Measurements from ENCODE around the gene SRBD1. TPM values are rescaled to one million over a fixed set of nuclear protein-coding genes. Genes with fewer than 3 reads are reported as not detected.
A peak's percentile ranks its signal among the peaks of the same experiment; 100 is the strongest.

The SRBD1 gene
- total and polyA plus RNA-seq, 4 donors = 4.0 to 22.2 (median 10.0) TPM

- no peaks in the 10 kb centered on the region for H3K9me3 ChIP-seq (ENCODE audit: control insufficient read depth in 4 of 4, low read length in 3 of 4)
- peaks cover 0 to 3% (median under 1%) of the 10 kb centered on the region in 4 donors for H3K36me3 ChIP-seq (ENCODE audit: control insufficient read depth in 4 of 4, insufficient read depth in 3 of 4, low read depth in 1 of 4, low read length in 3 of 4)
- H3K4me3 ChIP-seq (ENCODE audit: low read depth in 1 of 3, low read length in 3 of 3) = no peak overlapping the region
- no peaks in the 10 kb centered on the region for H3K27me3 ChIP-seq (ENCODE audit: control insufficient read depth in 4 of 4, insufficient read depth in 4 of 4, low read length in 3 of 4)
- no peak for DNase-seq (ENCODE audit: low spot score)
- H3K9ac ChIP-seq (ENCODE audit: low read depth in 1 of 2, low read length in 2 of 2) = no peak overlapping the region
- 98% methylated on average over 3 of the region's 3 CpGs for WGBS
- no peak for TF ChIP-seq HNF4A (conservative IDR thresholded peaks at IDR 0.05)
- no peaks in the 10 kb centered on the region for H3K4me1 ChIP-seq (ENCODE audit: control insufficient read depth in 4 of 4, insufficient read depth in 4 of 4, low read length in 3 of 4)
- no peak overlapping the region for H3K27ac ChIP-seq (ENCODE audit: low read depth in 1 of 2, low read length in 2 of 2)
Observed at GRCh38 chr2:45441571-45441970, 169.5 kb downstream of the SRBD1 start.

GRCh38 chr2:45439788-45440773 is 171.0 kb downstream of the SRBD1 start:
- Histone ChIP-seq H3K27me3 (ENCODE audit: control insufficient read depth in 4 of 4, insufficient read depth in 4 of 4, low read length in 3 of 4) (no peaks in the 10 kb centered on the region), H3K4me1 (ENCODE audit: control insufficient read depth in 4 of 4, insufficient read depth in 4 of 4, low read length in 3 of 4) (no peaks in the 10 kb centered on the region), H3K9ac (ENCODE audit: low read depth in 1 of 2, low read length in 2 of 2) (no peak overlapping the region), H3K36me3 (ENCODE audit: control insufficient read depth in 4 of 4, insufficient read depth in 3 of 4, low read depth in 1 of 4, low read length in 3 of 4) (peaks cover 0 to 3% (median under 1%) of the 10 kb centered on the region in 4 donors), H3K4me3 (ENCODE audit: low read depth in 1 of 3, low read length in 3 of 3) (no peak overlapping the region), H3K9me3 (ENCODE audit: control insufficient read depth in 4 of 4, low read length in 3 of 4) (no peaks in the 10 kb centered on the region), H3K27ac (ENCODE audit: low read depth in 1 of 2, low read length in 2 of 2) (no peak overlapping the region)
- TF ChIP-seq EGR1 (IDR thresholded peaks at IDR 0.05; ENCODE audit: low read depth in 2 of 2) = no peak
- peak; percentile 7 for TF ChIP-seq CTCF (IDR thresholded peaks at IDR 0.05; ENCODE audit: low read depth, low read length, missing input control)
- peak; percentile 18 to 31 for TF ChIP-seq RAD21 (IDR thresholded peaks at IDR 0.05)
- 94% methylated on average over 6 of the region's 6 CpGs for WGBS
- no peak for DNase-seq (ENCODE audit: low spot score)

DNA sequence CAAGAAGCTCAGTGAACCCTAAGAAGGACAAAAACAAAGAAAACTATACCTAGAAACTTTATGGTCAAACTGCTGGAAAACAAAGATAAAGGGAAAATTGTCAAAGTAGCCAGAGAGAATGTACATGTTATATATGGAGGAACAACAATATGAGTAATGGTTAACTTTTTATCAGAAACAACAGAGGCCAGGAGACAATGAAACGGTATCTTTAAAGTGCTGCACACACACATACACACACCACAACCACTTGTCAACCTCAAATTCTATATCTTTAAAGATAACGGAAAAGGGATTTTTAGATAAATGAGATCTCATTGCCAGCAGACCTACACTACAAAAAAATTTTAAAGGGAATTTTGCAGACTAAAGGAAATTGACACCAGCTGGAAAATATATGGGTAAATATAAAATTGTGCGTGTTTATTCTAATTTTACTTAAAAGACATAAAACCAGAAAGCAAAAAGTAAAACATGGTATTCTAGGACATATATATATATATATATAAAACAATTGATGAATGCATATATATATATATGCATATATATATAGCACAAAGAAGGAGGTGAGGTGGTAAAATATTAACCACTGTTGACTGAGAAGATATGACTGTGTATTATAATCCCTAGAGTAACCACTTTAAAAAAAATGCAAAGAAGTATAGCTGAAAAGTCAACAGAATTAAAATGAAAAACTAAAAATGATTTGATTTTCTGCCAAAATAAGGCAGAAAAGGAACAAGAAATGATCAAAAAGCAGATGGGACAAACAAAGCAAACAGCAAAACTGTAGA is 172.0 kb downstream of the SRBD1 start:
- no peak overlapping the region for H3K9ac ChIP-seq (ENCODE audit: low read depth in 1 of 2, low read length in 2 of 2)
- no peaks in the 10 kb centered on the region for H3K27me3 ChIP-seq (ENCODE audit: control insufficient read depth in 4 of 4, insufficient read depth in 4 of 4, low read length in 3 of 4)
- H3K9me3 ChIP-seq (ENCODE audit: control insufficient read depth in 4 of 4, low read length in 3 of 4) = no peaks in the 10 kb centered on the region
- H3K36me3 ChIP-seq (ENCODE audit: control insufficient read depth in 4 of 4, insufficient read depth in 3 of 4, low read depth in 1 of 4, low read length in 3 of 4) = peaks cover 0 to 3% (median under 1%) of the 10 kb centered on the region in 4 donors
- H3K27ac ChIP-seq (ENCODE audit: low read depth in 1 of 2, low read length in 2 of 2) = no peak overlapping the region
- 81% methylated on average over 3 of the region's 3 CpGs for WGBS
- H3K4me1 ChIP-seq (ENCODE audit: control insufficient read depth in 4 of 4, insufficient read depth in 4 of 4, low read length in 3 of 4) = no peaks in the 10 kb centered on the region
- no peak overlapping the region for H3K4me3 ChIP-seq (ENCODE audit: low read depth in 1 of 3, low read length in 3 of 3)
- DNase-seq (ENCODE audit: low spot score) = no peak
- TF ChIP-seq NR2F2 (IDR thresholded peaks at IDR 0.05) = no peak
- TF ChIP-seq, protein P1, sequence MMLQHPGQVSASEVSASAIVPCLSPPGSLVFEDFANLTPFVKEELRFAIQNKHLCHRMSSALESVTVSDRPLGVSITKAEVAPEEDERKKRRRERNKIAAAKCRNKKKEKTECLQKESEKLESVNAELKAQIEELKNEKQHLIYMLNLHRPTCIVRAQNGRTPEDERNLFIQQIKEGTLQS (IDR thresholded peaks at IDR 0.05) = no peak
- TF ChIP-seq, protein P2, sequence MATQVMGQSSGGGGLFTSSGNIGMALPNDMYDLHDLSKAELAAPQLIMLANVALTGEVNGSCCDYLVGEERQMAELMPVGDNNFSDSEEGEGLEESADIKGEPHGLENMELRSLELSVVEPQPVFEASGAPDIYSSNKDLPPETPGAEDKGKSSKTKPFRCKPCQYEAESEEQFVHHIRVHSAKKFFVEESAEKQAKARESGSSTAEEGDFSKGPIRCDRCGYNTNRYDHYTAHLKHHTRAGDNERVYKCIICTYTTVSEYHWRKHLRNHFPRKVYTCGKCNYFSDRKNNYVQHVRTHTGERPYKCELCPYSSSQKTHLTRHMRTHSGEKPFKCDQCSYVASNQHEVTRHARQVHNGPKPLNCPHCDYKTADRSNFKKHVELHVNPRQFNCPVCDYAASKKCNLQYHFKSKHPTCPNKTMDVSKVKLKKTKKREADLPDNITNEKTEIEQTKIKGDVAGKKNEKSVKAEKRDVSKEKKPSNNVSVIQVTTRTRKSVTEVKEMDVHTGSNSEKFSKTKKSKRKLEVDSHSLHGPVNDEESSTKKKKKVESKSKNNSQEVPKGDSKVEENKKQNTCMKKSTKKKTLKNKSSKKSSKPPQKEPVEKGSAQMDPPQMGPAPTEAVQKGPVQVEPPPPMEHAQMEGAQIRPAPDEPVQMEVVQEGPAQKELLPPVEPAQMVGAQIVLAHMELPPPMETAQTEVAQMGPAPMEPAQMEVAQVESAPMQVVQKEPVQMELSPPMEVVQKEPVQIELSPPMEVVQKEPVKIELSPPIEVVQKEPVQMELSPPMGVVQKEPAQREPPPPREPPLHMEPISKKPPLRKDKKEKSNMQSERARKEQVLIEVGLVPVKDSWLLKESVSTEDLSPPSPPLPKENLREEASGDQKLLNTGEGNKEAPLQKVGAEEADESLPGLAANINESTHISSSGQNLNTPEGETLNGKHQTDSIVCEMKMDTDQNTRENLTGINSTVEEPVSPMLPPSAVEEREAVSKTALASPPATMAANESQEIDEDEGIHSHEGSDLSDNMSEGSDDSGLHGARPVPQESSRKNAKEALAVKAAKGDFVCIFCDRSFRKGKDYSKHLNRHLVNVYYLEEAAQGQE (IDR thresholded peaks at IDR 0.05) = no peak
- no peak for TF ChIP-seq FOXA1 (IDR thresholded peaks at IDR 0.05)
- no peak for TF ChIP-seq CTCF (IDR thresholded peaks at IDR 0.05; ENCODE audit: low read depth, low read length, missing input control)
- TF ChIP-seq HNF4A (conservative IDR thresholded peaks at IDR 0.05) = no peak
- TF ChIP-seq GABPA (IDR thresholded peaks at IDR 0.05 in 1 of 2, conservative IDR thresholded peaks at IDR 0.05 in 1 of 2) = no peak
- no peak for TF ChIP-seq SP1 (IDR thresholded peaks at IDR 0.05)
- TF ChIP-seq, protein P3, sequence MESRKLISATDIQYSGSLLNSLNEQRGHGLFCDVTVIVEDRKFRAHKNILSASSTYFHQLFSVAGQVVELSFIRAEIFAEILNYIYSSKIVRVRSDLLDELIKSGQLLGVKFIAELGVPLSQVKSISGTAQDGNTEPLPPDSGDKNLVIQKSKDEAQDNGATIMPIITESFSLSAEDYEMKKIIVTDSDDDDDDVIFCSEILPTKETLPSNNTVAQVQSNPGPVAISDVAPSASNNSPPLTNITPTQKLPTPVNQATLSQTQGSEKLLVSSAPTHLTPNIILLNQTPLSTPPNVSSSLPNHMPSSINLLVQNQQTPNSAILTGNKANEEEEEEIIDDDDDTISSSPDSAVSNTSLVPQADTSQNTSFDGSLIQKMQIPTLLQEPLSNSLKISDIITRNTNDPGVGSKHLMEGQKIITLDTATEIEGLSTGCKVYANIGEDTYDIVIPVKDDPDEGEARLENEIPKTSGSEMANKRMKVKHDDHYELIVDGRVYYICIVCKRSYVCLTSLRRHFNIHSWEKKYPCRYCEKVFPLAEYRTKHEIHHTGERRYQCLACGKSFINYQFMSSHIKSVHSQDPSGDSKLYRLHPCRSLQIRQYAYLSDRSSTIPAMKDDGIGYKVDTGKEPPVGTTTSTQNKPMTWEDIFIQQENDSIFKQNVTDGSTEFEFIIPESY (IDR thresholded peaks at IDR 0.05) = no peak
